GM18861 (cell line): ENCODE measurements around the gene SEC14L6.

Source experiments
- ATAC-seq: cut with Tn5 transposase; IDR thresholded peaks from one replicate; pipeline ENCODE4 v1.9.1; 2021; ENCODE audit not compliant: unreplicated experiment

Gene SEC14L6

GRCh38 chr22:30538280-30538679, 8.3 kb downstream of the SEC14L6 start:
- ATAC-seq = no peak

GRCh38 chr22:30537083-30537731, 9.3 kb downstream of the SEC14L6 start:
- ATAC-seq = no peak

GRCh38 chr22:30535182-30535581, 11.4 kb downstream of the SEC14L6 start:
- no peak for ATAC-seq

DNA sequence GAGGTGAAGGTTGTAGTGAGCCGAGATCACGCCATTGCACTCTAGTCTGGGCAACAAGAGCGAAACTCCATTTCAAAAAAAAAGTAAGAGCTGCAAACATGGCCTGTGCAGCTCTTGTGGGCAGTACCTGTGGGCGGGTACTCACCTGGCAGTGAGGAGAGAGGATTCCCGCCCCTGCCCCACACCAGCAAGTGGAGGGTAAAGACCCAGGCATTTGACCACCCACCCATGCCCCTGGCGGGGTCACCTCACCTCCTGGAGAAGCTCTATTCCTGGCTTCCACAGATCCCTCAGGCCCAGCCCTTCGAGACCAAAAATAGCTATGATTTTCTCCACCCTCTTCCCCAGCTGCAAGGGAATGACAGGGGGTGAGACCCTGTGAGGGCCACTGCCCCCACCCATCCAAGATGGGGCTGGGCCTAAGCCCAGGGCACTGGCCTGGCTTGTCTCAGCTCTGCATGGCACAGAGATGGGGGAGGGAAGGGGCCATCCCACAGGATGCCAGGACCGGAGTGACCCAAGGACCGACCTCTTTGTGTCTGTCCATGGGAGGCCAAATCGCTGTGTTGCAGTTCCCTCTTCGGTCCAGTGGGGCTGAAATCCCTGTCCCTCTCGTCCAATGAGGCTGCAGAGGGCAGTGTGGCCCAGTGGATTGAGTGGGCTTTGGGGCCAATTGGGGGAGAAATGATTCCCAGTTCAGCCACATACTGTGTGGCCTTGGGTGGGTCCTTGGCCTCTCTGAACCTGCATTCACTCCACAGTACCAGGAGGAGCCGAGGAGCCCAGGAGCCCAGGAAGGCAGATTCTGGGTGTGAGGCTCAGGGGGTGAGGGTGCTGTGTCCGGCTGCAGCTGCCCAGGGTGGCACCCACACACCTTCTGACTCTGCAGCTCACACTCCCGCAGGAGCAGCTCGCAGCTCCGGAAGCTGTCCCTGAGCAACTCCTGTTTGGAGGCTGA, 14.6 kb downstream of the SEC14L6 start:
- ATAC-seq = no peak

GRCh38 chr22:30526656-30527055, 19.9 kb downstream of the SEC14L6 start:
- no peak for ATAC-seq

GRCh38 chr22:30523646-30524489, 22.7 kb downstream of the SEC14L6 start:
- no peak for ATAC-seq

GRCh38 chr22:30521368-30522156, 25.0 kb downstream of the SEC14L6 start:
- ATAC-seq = no peak

- ATAC-seq = no peak
These were observed 26.6 kb downstream of the SEC14L6 start for GRCh38 chr22:30519842-30520425.

- no peak for ATAC-seq
These were observed 29.8 kb downstream of the SEC14L6 start for GRCh38 chr22:30516731-30517130.

- ATAC-seq = no peak
These were observed 30.3 kb downstream of the SEC14L6 start for GRCh38 chr22:30516273-30516672.

- no peak for ATAC-seq
These were observed 32.3 kb downstream of the SEC14L6 start for GRCh38 chr22:30514252-30514651.

DNA sequence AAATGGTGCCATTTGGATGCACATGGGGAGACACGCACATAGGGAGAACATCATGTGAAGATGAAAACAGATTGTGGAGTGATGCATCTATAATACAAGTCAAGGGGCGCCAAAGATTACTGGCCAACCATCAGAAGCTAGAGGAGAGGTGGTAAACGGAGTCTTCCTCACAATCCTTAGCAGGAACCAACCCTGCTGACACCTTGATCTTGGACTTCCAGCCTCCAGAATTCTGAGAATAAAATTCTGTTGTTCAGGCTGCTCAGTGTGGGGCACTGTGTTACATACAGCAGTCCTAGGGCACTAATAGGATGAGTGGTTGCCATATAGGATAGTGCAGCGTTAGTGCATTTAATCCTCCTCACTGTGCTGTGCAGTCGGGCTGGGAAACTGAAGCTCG, 33.1 kb downstream of the SEC14L6 start:
- no peak for ATAC-seq

- ATAC-seq = no peak
These were observed 34.6 kb downstream of the SEC14L6 start for GRCh38 chr22:30511911-30512310.

- no peak for ATAC-seq
These were observed 35.4 kb downstream of the SEC14L6 start for GRCh38 chr22:30511109-30511508.

GRCh38 chr22:30508216-30508615, 38.3 kb downstream of the SEC14L6 start:
- no peak for ATAC-seq

GRCh38 chr22:30507670-30508069, 38.9 kb downstream of the SEC14L6 start:
- ATAC-seq = no peak

- no peak for ATAC-seq
These were observed 40.0 kb downstream of the SEC14L6 start for GRCh38 chr22:30506507-30506968.

- no peak for ATAC-seq
These were observed 43.0 kb downstream of the SEC14L6 start for GRCh38 chr22:30503551-30503950.

- no peak for ATAC-seq
These were observed 43.6 kb downstream of the SEC14L6 start for GRCh38 chr22:30502911-30503310.

DNA sequence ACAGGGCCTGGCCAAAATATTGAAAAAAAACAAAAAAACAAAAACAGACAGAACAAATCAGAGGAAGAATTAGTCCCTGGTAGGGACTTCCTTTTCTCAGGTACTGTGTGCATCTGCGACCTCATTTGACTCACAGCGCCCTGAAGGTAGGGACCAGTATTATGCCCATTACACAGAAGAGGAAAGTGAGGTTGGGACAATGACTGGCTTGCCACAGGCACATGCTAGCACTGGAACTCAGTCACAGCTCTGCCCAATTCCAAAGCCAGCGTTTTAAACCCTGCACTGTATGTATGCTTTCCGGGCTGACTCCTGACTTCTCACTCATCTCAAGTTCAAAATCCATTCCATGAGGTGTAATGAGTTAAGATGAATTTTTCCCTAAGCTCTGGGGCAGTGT, 44.4 kb downstream of the SEC14L6 start:
- ATAC-seq = no peak
